GM18870 (cell line): Measurements from ENCODE around the gene MRPS23.

ENCODE experiments used
- ATAC-seq: cut with Tn5 transposase; IDR thresholded peaks from one replicate; pipeline ENCODE4 v1.9.1; 2021; ENCODE audit warnings: moderate library complexity; ENCODE audit not compliant: unreplicated experiment

Gene MRPS23

GRCh38 chr17:57849874-57850754 lies at the start of gene MRPS23:
MRPS23 (minus strand) TSS chr17:57850044; CDS start chr17:57850010, 34 bp downstream.
- ATAC-seq = peak; percentile 85

GRCh38 chr17:57899391-57899790 lies 49.5 kb upstream of the MRPS23 start:
- ATAC-seq = no peak

GRCh38 chr17:57898487-57899311 lies 48.9 kb upstream of the MRPS23 start:
- no peak for ATAC-seq

GRCh38 chr17:57895382-57896060 lies 45.7 kb upstream of the MRPS23 start:
- no peak for ATAC-seq

- no peak for ATAC-seq
These were observed 45.0 kb upstream of the MRPS23 start for GRCh38 chr17:57894848-57895247.

- no peak for ATAC-seq
These were observed 43.2 kb upstream of the MRPS23 start for GRCh38 chr17:57892820-57893595.

- ATAC-seq = no peak
These were observed 42.4 kb upstream of the MRPS23 start for GRCh38 chr17:57892146-57892819.

- ATAC-seq = no peak
These were observed 41.0 kb upstream of the MRPS23 start for GRCh38 chr17:57890857-57891232.

GRCh38 chr17:57889892-57890856 lies 40.3 kb upstream of the MRPS23 start:
- ATAC-seq = no peak

- no peak for ATAC-seq
These were observed 39.4 kb upstream of the MRPS23 start for GRCh38 chr17:57889252-57889651.

- ATAC-seq = no peak
These were observed 38.7 kb upstream of the MRPS23 start for GRCh38 chr17:57888311-57889216.

GRCh38 chr17:57887161-57887560 lies 37.3 kb upstream of the MRPS23 start:
- no peak for ATAC-seq

- ATAC-seq = no peak
These were observed 36.2 kb upstream of the MRPS23 start for GRCh38 chr17:57886020-57886419.

GRCh38 chr17:57885148-57885915 lies 35.5 kb upstream of the MRPS23 start:
- ATAC-seq = no peak

GRCh38 chr17:57881783-57882351 lies 32.0 kb upstream of the MRPS23 start:
- ATAC-seq = no peak

- no peak for ATAC-seq
These were observed 31.3 kb upstream of the MRPS23 start for GRCh38 chr17:57881143-57881542.

- no peak for ATAC-seq
These were observed 30.2 kb upstream of the MRPS23 start for GRCh38 chr17:57880086-57880456.
